Muscle of leg (tissue), 11 donors: ENCODE data around the gene SETD7. TPM values are rescaled to one million over a fixed set of nuclear protein-coding genes. Genes with fewer than 3 reads are reported as not detected.

Source experiments
- DNase-seq: peaks from one replicate; pipeline ENCODE4 v3.0.0; 2013
- H3K27ac ChIP-seq: one replicate; pipeline ENCODE4 v1.5.1; 2013; ENCODE audit warnings: mild to moderate bottlenecking, low read length, control low read depth
- H3K27me3 ChIP-seq: one replicate; pipeline ENCODE4 v1.6.1; 2013; ENCODE audit warnings: low read length; ENCODE audit not compliant: control insufficient read depth, insufficient read depth
- H3K36me3 ChIP-seq: one replicate; pipeline ENCODE4 v1.6.1; 2013; ENCODE audit warnings: low read length; ENCODE audit not compliant: control insufficient read depth, insufficient read depth
- H3K4me1 ChIP-seq: one replicate; pipeline ENCODE4 v1.6.1; 2013; ENCODE audit warnings: low read length; ENCODE audit not compliant: control insufficient read depth, insufficient read depth
- H3K4me3 ChIP-seq: one replicate; pipeline ENCODE4 v1.5.1; 2013; ENCODE audit warnings: low read length, control low read depth
- H3K9me3 ChIP-seq: replicated peaks from 2 replicates; pipeline ENCODE4 v1.6.1; 2013; ENCODE audit warnings: low read depth, low read length; ENCODE audit not compliant: control insufficient read depth
- WGBS: methylation state at CpG from one replicate; pipeline ENCODE4 v1.1.5; 2013; ENCODE audit warnings: missing lambda C conversion rate; ENCODE audit not compliant: insufficient coverage; 5-methylcytosine and 5-hydroxymethylcytosine counted together
- polyA plus RNA-seq, 8 donors: library from polyadenylated mRNA; unstranded; fragments of 120-200 nt; gene quantifications; one replicate each; pipeline versions ENCODE4 v1.2.1 to v1.2.3, GENCODE V29; 2013; ENCODE audit warnings: inconsistent platforms in 1 of 8, low replicate concordance in 1 of 8; ENCODE audit not compliant: insufficient read length in 8 of 8, insufficient read depth in 1 of 8
- total RNA-seq: library from RNA; stranded (reverse); fragments of 120-200 nt; gene quantifications from one replicate; pipeline ENCODE4 v1.2.4, GENCODE V29; 2013

Gene SETD7
- total and polyA plus RNA-seq, 9 donors = 48.8 to 93.6 (median 79.2) TPM

- peak; percentile 71 for DNase-seq
- H3K9me3 ChIP-seq = no peaks in the 10 kb centered on the region
- WGBS = 44% methylated on average over 2 of the region's 3 CpGs
- no peak overlapping the region for H3K4me3 ChIP-seq
- peaks cover 20% of the 10 kb centered on the region for H3K4me1 ChIP-seq
- peak overlapping the region; percentile 58 for H3K27ac ChIP-seq
- H3K36me3 ChIP-seq = no peaks in the 10 kb centered on the region
- H3K27me3 ChIP-seq = peaks cover 2% of the 10 kb centered on the region
These were observed 40.1 kb upstream of the SETD7 start for GRCh38 chr4:139596034-139596683.

GRCh38 chr4:139594591-139595185 lies 38.7 kb upstream of the SETD7 start:
- no peak overlapping the region for H3K4me3 ChIP-seq
- no peaks in the 10 kb centered on the region for H3K36me3 ChIP-seq
- H3K4me1 ChIP-seq = peaks cover 20% of the 10 kb centered on the region
- peaks cover 2% of the 10 kb centered on the region for H3K27me3 ChIP-seq
- DNase-seq = no peak
- 84% methylated on average over 2 of the region's 5 CpGs for WGBS
- H3K9me3 ChIP-seq = no peaks in the 10 kb centered on the region
- H3K27ac ChIP-seq = no peak overlapping the region

GRCh38 chr4:139593091-139593564 lies 37.1 kb upstream of the SETD7 start:
- DNase-seq = peak; percentile 78
- H3K27me3 ChIP-seq = no peaks in the 10 kb centered on the region
- H3K36me3 ChIP-seq = no peaks in the 10 kb centered on the region
- H3K4me1 ChIP-seq = peaks cover 20% of the 10 kb centered on the region
- H3K9me3 ChIP-seq = no peaks in the 10 kb centered on the region
- H3K27ac ChIP-seq = peak overlapping the region; percentile 39
- no peak overlapping the region for H3K4me3 ChIP-seq
- WGBS = 37% methylated on average over 3 of the region's 4 CpGs

- Histone ChIP-seq H3K4me3 (no peak overlapping the region), H3K9me3 (no peaks in the 10 kb centered on the region), H3K4me1 (peaks cover 13% of the 10 kb centered on the region), H3K27ac (no peak overlapping the region), H3K27me3 (no peaks in the 10 kb centered on the region), H3K36me3 (no peaks in the 10 kb centered on the region)
- WGBS = 100% methylated on average over 1 of the region's 1 CpG
- no peak for DNase-seq
These were observed 33.5 kb upstream of the SETD7 start for GRCh38 chr4:139589336-139590018.

- H3K36me3 ChIP-seq = no peaks in the 10 kb centered on the region
- H3K9me3 ChIP-seq = no peaks in the 10 kb centered on the region
- 80% methylated on average over 1 of the region's 4 CpGs for WGBS
- peaks cover 5% of the 10 kb centered on the region for H3K4me1 ChIP-seq
- DNase-seq = no peak
- H3K27ac ChIP-seq = no peak overlapping the region
- H3K27me3 ChIP-seq = no peaks in the 10 kb centered on the region
- H3K4me3 ChIP-seq = no peak overlapping the region
These were observed 31.4 kb upstream of the SETD7 start for GRCh38 chr4:139587446-139587845.

GRCh38 chr4:139585473-139585872 lies 29.5 kb upstream of the SETD7 start:
- no peak overlapping the region for H3K4me3 ChIP-seq
- no peaks in the 10 kb centered on the region for H3K9me3 ChIP-seq
- H3K27me3 ChIP-seq = no peaks in the 10 kb centered on the region
- WGBS = 65% methylated on average over 2 of the region's 4 CpGs
- H3K36me3 ChIP-seq = no peaks in the 10 kb centered on the region
- DNase-seq = no peak
- peaks cover 11% of the 10 kb centered on the region for H3K4me1 ChIP-seq
- H3K27ac ChIP-seq = no peak overlapping the region

GRCh38 chr4:139584784-139585183 lies 28.8 kb upstream of the SETD7 start:
- Histone ChIP-seq H3K36me3 (no peaks in the 10 kb centered on the region), H3K27ac (no peak overlapping the region)
- no CpG with 5 or more reads among the region's 2 CpGs for WGBS

GRCh38 chr4:139584013-139584412 lies 28.0 kb upstream of the SETD7 start:
- no peaks in the 10 kb centered on the region for H3K27me3 ChIP-seq
- H3K4me3 ChIP-seq = no peak overlapping the region
- no peaks in the 10 kb centered on the region for H3K36me3 ChIP-seq
- WGBS = 10% methylated on average over 2 of the region's 2 CpGs
- H3K9me3 ChIP-seq = no peaks in the 10 kb centered on the region
- no peak overlapping the region for H3K27ac ChIP-seq
- H3K4me1 ChIP-seq = peaks cover 11% of the 10 kb centered on the region
- DNase-seq = no peak

More at GRCh38 chr4:139584784-139585183, 28.8 kb upstream of the SETD7 start:
- Histone ChIP-seq H3K9me3 (no peaks in the 10 kb centered on the region), H3K4me3 (no peak overlapping the region), H3K4me1 (peaks cover 11% of the 10 kb centered on the region), H3K27me3 (no peaks in the 10 kb centered on the region)
- no peak for DNase-seq

GRCh38 chr4:139582044-139582443 lies 26.0 kb upstream of the SETD7 start:
- no peaks in the 10 kb centered on the region for H3K9me3 ChIP-seq
- no peaks in the 10 kb centered on the region for H3K27me3 ChIP-seq
- H3K36me3 ChIP-seq = no peaks in the 10 kb centered on the region
- H3K4me3 ChIP-seq = no peak overlapping the region
- 0% methylated on average over 1 of the region's 4 CpGs for WGBS
- H3K27ac ChIP-seq = no peak overlapping the region
- peaks cover 13% of the 10 kb centered on the region for H3K4me1 ChIP-seq
- DNase-seq = peak; percentile 66

- Histone ChIP-seq H3K36me3 (no peaks in the 10 kb centered on the region), H3K9me3 (no peaks in the 10 kb centered on the region), H3K27ac (no peak overlapping the region), H3K27me3 (no peaks in the 10 kb centered on the region), H3K4me1 (peaks cover 21% of the 10 kb centered on the region), H3K4me3 (no peak overlapping the region)
- 81% methylated on average over 7 of the region's 8 CpGs for WGBS
- no peak for DNase-seq
These were observed 25.1 kb upstream of the SETD7 start for GRCh38 chr4:139581096-139581495.
